Endothelial cell of umbilical vein (primary cell): ENCODE results near the gene CALN1.

Experiments
- CTCF ChIP-seq, 2 donors: IDR thresholded peaks; 1 replicate in 1 of 2; 2 replicates in 1 of 2; pipeline ENCODE4 v1.5.1; 2011; ENCODE audit warnings: low read length in 2 of 2, mild to moderate bottlenecking in 2 of 2, moderate library complexity in 2 of 2, control low read depth in 1 of 2, inconsistent platforms in 1 of 2, low read depth in 1 of 2; ENCODE audit not compliant: insufficient read depth in 1 of 2; ENCODE audit errors: extremely low read depth in 1 of 2
- EZH2 ChIP-seq: IDR thresholded peaks from 2 replicates; pipeline ENCODE4 v1.6.1; 2012; ENCODE audit warnings: borderline replicate concordance, low read depth, mild to moderate bottlenecking, moderate library complexity, low read length, inconsistent platforms; ENCODE audit not compliant: severe bottlenecking
- FOS ChIP-seq: IDR thresholded peaks from 2 replicates; pipeline ENCODE4 v1.6.1; 2011; ENCODE audit warnings: mild to moderate bottlenecking, low read length, moderate library complexity, borderline replicate concordance; ENCODE audit not compliant: insufficient read depth
- GATA2 ChIP-seq: IDR thresholded peaks from 2 replicates; pipeline ENCODE4 v1.7.0; 2011; ENCODE audit warnings: low read depth, mild to moderate bottlenecking, moderate library complexity, mixed read lengths, low read length; ENCODE audit not compliant: insufficient read length, insufficient read depth
- MAX ChIP-seq: IDR thresholded peaks from 2 replicates; pipeline ENCODE4 v1.6.1; 2011; ENCODE audit not compliant: insufficient read depth, insufficient read length
- POLR2AphosphoS5 ChIP-seq: IDR thresholded peaks from 2 replicates; pipeline ENCODE4 v1.6.1; 2012; ENCODE audit warnings: low read depth, mild to moderate bottlenecking, control low read depth, low read length, moderate library complexity; ENCODE audit not compliant: insufficient read depth

GRCh38 chr7:71995111-71995510 is 417.0 kb downstream of the CALN1 start:
- TF ChIP-seq FOS: no peak
- no peak for TF ChIP-seq MAX
- no peak for TF ChIP-seq CTCF (IDR thresholded peaks at IDR 0.05; ENCODE audit: extremely low read depth in 1 of 2, insufficient read depth in 1 of 2, low read depth in 1 of 2, low read length in 2 of 2)
- no peak for TF ChIP-seq POLR2AphosphoS5
- no peak for TF ChIP-seq GATA2
- no peak for TF ChIP-seq EZH2
